Measurements from ENCODE around the gene CIPC. TPM values are rescaled to one million over a fixed set of nuclear protein-coding genes. Genes with fewer than 3 reads are reported as not detected.

CIPC gene
- total RNA-seq, 1 donor from 2014 or later = 22.5 TPM

GRCh38 chr14:77053046-77053841, 44.8 kb upstream of the CIPC start:
- Mint-ChIP-seq H3K27ac (no peak overlapping the region), H3K4me1 (peaks cover 31% of the 10 kb centered on the region), H3K4me3 (no peak overlapping the region), H3K27me3 (ENCODE audit: insufficient read depth, low read depth) (peaks cover 7% of the 10 kb centered on the region), H3K9me3 (peaks cover 2% of the 10 kb centered on the region), H3K36me3 (no peaks in the 10 kb centered on the region)
- no peaks in the 10 kb centered on the region for H3K36me3 ChIP-seq
- H3K4me2 ChIP-seq = no peak overlapping the region
- peak; percentile 88 for DNase-seq (ENCODE audit: low spot score)
- H4K20me1 ChIP-seq (ENCODE audit: low read depth) = no peaks in the 10 kb centered on the region
- no peaks in the 10 kb centered on the region for H3K27me3 ChIP-seq
- no peak overlapping the region for H3K27ac ChIP-seq
- H3K4me3 ChIP-seq = no peak overlapping the region
- no peaks in the 10 kb centered on the region for H3K79me2 ChIP-seq (ENCODE audit: low read depth)
- TF ChIP-seq EZH2 (IDR thresholded peaks at IDR 0.05) (no peak), CTCF (IDR thresholded peaks at IDR 0.05) (peak; percentile 99), EZH2phosphoT487 (IDR thresholded peaks at IDR 0.05) (no peak)
- H3K9ac ChIP-seq = no peak overlapping the region
- H2AFZ ChIP-seq (replicated peaks) = no peak overlapping the region
- H3K4me1 ChIP-seq = no peaks in the 10 kb centered on the region
- no peaks in the 10 kb centered on the region for H3K9me3 ChIP-seq (ENCODE audit: low read depth)
- no peaks in the 10 kb centered on the region for H3F3A ChIP-seq (ENCODE audit: low read depth)

- no peaks in the 10 kb centered on the region for H3K36me3 ChIP-seq
- no peak overlapping the region for H3K4me3 ChIP-seq
- peaks cover 2% of the 10 kb centered on the region for H3K9me3 Mint-ChIP-seq
- H3K9ac ChIP-seq = no peak overlapping the region
- H3K4me2 ChIP-seq = no peak overlapping the region
- H3K27me3 Mint-ChIP-seq (ENCODE audit: insufficient read depth, low read depth) = peaks cover 12% of the 10 kb centered on the region
- H3F3A ChIP-seq (ENCODE audit: low read depth) = no peaks in the 10 kb centered on the region
- TF ChIP-seq EZH2phosphoT487 (IDR thresholded peaks at IDR 0.05) (no peak), CTCF (IDR thresholded peaks at IDR 0.05) (no peak), EZH2 (IDR thresholded peaks at IDR 0.05) (no peak)
- H4K20me1 ChIP-seq (ENCODE audit: low read depth) = no peaks in the 10 kb centered on the region
- no peaks in the 10 kb centered on the region for H3K36me3 Mint-ChIP-seq
- no peaks in the 10 kb centered on the region for H3K9me3 ChIP-seq (ENCODE audit: low read depth)
- no peaks in the 10 kb centered on the region for H3K79me2 ChIP-seq (ENCODE audit: low read depth)
- no peak for DNase-seq (ENCODE audit: low spot score)
- H3K4me1 ChIP-seq = no peaks in the 10 kb centered on the region
- H2AFZ ChIP-seq (replicated peaks) = no peak overlapping the region
- H3K4me3 Mint-ChIP-seq = no peak overlapping the region
- H3K27me3 ChIP-seq = no peaks in the 10 kb centered on the region
- no peak overlapping the region for H3K27ac ChIP-seq
- no peak overlapping the region for H3K27ac Mint-ChIP-seq
- peaks cover 45% of the 10 kb centered on the region for H3K4me1 Mint-ChIP-seq
Observed at GRCh38 chr14:77055306-77055705, 42.8 kb upstream of the CIPC start.

GRCh38 chr14:77055981-77056380, 42.1 kb upstream of the CIPC start:
- Mint-ChIP-seq H3K27me3 (ENCODE audit: insufficient read depth, low read depth) (peaks cover 16% of the 10 kb centered on the region), H3K9me3 (peaks cover 2% of the 10 kb centered on the region), H3K27ac (peak overlapping the region; percentile 57), H3K4me1 (peaks cover 38% of the 10 kb centered on the region), H3K4me3 (peak overlapping the region; percentile 59), H3K36me3 (no peaks in the 10 kb centered on the region)
- no peaks in the 10 kb centered on the region for H3K79me2 ChIP-seq (ENCODE audit: low read depth)
- no peak overlapping the region for H3K4me2 ChIP-seq
- no peaks in the 10 kb centered on the region for H3K4me1 ChIP-seq
- no peaks in the 10 kb centered on the region for H3K9me3 ChIP-seq (ENCODE audit: low read depth)
- H3K36me3 ChIP-seq = no peaks in the 10 kb centered on the region
- TF ChIP-seq EZH2 (IDR thresholded peaks at IDR 0.05) (no peak), EZH2phosphoT487 (IDR thresholded peaks at IDR 0.05) (no peak), CTCF (IDR thresholded peaks at IDR 0.05) (no peak)
- H3K27me3 ChIP-seq = no peaks in the 10 kb centered on the region
- no peaks in the 10 kb centered on the region for H3F3A ChIP-seq (ENCODE audit: low read depth)
- DNase-seq (ENCODE audit: low spot score) = no peak
- no peak overlapping the region for H3K4me3 ChIP-seq
- H2AFZ ChIP-seq (replicated peaks) = no peak overlapping the region
- no peak overlapping the region for H3K9ac ChIP-seq
- no peaks in the 10 kb centered on the region for H4K20me1 ChIP-seq (ENCODE audit: low read depth)
- H3K27ac ChIP-seq = no peak overlapping the region

Measured in neural progenitor cell (in vitro differentiated cells).